Endometrium (tissue), 2 donors: ENCODE measurements around the gene CNNM3.

Source experiments
- FAIRE-seq: peaks from 2 replicates; lab custom pipeline; 2012; peaks lifted over from hg19 to GRCh38; lab: Jason Lieb, UNC
- donor health status: control.
- donor health status: control.

The CNNM3 gene

DNA sequence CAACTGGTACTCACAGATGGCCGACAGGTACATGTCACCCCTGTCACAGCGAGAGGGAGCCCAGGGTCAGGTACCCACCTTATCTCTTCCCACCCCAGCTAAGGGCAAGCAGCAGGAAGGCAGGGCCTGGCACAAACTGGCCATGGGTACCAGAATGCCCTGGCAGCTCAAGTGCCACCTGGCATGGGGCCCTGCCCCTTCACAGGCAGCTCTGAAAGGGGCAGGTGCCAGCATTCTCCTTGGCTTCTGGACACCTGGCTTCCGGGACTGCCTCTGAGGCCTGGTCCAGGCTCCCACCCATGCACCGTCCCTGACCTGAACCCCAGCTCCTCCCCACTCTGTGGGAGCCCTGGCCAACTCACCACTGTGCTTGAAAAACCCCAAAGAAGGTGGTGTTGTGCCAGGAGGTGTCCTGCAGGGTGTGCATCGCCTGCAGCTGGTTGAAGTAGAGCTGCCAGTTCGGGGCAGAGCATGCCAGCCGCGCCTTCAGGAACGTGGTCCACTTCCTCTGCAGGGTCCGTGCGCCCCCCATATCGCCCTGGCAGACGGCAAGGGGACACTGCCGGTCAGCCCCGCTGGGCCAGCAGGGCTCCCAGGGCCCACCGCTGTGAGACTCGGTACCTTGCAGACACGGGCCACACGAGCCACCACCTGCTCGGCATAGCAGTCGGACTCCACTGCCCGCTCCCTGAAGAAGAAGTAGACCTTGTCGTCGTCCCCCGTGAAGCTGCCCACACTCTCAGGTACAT lies 48.4 kb downstream of the CNNM3 start:
- no peak for FAIRE-seq

DNA sequence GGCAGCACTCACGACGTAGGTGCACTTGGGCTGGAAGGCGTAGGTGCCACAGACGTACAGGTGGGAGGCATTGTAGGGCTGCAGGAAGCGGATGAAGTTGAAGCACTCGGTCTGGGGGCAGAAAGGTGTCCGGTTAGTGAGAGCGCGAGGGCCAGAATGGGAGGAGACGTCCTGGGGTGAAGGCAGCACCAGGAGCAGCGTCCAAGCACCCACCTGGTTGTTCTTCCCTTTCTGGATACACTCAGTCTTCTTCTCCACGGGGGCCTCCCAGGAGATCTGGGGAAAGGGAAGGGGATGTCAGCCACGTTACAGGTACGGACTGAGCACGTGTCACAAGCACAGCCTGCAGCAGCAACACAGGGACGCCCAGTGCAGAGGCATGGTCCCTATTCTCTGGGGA lies 49.6 kb downstream of the CNNM3 start:
- no peak for FAIRE-seq

DNA sequence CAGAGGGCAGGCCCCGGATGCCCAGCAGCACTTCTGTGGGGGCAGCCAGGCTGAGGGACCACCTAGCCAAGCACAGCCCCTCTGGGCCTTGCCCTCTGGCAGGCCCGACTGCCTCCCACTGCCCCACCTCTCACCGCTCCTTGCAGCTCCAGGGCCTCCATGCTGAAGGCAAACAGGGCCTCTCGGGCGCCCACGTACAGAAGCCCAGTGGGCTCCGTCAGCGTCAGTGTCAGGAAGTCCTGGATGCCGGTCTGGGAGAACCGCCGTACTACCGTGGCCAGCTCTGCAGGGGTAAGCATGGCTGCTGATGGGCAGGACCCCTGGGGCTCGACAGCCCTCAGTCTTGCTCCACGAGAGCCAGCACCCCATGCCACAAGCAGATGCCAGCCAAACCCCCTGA lies 50.1 kb downstream of the CNNM3 start:
- no peak for FAIRE-seq

DNA sequence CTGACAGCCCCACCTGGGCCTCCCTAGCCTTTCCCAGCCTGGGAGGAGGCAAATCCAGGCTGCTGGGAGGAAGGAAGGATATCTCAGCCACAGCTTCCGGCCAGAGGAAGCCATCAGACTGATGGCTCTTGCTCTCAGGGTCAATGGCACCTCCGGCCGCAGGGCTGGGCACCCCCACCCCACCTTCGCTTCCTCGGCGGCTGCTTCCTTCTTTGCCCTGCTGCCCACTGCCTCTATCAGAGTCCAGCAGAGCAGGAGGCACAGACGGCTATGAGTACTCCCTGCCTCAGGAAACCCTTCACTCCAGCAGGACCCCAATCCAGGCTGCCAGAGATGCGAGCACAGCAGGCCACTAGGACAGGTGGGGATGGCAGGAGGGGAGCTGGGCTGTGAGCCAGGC lies 50.5 kb downstream of the CNNM3 start:
- FAIRE-seq: no peak

DNA sequence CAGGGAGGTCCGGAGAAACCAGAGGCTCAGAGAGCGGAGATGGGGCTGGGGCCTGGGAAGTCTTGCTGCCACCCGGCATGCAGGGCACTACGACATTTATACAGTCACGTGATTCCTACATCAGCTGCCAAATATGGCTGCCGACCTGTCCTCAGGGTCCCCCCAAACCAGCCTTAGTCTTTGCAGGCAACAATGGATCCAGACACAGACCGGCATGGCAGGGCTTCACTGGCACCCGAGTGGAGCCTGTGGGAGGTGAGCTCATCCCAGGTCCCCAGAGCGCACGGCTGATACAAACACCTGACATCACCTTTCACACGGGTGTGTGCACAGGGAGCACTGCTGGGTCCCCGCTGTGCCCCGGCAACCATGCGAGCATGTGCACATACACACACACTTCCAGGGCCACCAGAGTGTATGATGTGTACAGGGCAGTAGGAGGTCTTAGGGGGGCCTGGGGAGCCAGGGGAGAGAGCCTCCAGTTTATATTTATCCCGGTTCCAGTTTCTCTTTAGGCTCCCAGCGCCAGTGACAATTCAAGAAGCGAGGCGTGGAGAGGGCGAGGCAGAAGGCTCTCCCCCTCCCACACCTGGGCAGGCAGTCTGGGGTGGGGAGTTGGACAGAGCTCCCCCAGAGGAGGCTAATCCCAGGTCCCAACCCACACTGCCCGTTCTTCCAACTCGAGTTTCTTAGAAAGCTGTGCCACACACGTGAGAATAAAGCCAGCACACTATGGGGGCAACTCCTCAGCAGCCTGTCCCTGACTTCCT lies 51.1 kb downstream of the CNNM3 start:
- FAIRE-seq: no peak

DNA sequence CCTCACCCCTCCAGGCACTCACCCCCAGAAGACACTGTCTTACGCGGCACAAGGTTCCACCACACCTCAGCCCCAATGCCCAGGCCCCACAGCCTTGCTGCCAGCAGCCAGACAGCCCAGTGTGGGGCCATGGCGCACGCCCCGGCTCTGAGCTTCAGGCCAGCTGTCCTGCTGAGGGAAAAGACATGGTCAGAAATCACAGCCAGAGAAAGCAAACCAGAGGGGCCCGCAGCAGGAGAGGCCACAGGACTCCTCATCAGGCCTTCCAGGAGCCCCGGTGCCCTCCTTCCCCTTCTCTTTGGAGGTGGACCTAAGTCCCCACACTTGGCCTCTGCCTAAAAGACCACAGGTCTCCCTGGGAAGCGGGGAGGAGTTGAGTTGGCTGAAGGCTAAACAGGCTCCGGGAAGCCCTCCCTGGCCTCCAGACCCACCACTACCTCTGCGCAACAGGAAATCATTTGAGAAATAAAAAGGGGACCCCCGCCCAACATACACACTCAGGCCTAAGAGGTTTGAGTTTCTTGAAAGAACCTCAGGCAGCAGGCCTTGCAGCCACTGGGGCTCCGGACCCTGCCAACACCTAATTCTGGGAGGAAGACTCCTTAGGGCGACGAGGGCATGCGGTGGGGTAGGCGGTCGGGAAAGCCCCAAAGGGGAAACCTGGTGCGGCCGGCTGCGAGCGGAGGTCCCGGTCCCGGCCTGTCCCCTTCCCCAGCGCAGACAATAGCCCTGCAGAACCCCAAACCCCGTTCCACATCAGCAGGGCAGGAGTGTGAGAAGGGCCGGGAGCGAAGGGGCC lies 51.9 kb downstream of the CNNM3 start:
- no peak for FAIRE-seq

DNA sequence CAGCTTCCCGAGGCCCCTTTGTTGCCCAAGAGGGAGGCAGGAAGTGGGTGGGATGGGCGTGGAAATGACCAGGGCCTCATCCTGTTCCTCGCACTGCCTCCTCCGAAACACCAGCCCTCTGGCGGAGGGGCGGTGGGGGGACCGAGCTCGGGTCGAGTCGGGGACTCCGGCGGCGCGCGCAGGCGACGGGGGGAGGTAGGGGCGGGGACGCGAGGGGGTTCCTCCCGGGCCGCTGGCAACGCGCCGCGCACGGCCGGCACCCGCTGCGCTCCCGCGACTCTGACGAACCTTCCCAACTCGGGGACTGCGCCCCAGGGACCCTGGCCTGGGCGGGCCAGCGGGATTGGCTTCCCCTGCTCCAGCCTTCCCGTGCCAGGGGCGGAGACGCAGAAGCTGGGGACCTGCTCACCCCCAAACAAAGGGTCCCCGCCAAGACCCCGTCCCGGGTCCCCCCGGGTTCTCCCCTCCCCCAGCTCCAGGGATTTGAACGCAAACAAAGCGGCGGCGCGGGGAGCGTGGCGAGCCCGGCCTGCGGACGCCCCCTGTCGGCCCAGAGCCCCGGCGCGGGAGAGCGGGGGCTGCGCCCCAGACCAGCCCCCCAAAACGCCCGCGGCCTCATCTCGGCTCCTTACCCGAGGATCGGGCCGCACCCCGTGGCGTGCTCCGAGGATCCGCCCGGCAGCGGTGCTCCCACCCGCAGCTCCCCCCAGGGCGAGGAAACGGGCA lies 52.6 kb downstream of the CNNM3 start:
- no peak for FAIRE-seq

DNA sequence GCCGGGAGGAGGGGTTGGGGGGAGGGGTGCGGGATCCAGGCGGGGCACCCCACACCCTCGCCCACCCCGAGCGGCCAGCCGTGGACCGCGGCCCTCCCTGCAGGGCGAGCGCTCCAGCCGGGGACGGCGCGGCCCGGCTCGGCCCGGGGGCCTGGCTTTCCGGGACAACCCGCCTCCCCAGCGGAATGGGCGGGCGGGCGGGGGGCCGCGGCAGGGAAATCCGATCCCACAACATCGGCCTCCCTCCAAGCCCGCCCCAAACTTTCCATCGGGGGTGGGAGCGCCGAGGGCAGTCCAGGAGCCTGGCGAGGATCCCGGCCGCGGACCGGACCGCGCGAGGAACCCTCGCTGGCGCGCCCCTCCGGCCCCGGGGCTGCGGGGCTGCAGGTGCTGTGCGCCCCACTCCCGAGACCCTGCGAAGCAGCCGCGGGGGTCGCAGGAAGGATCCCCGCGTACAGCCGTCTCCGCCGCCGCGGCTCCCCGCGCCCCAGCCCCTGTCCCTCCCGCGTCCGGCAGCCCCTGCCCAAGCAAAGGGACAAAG lies 53.3 kb downstream of the CNNM3 start:
- no peak for FAIRE-seq

DNA sequence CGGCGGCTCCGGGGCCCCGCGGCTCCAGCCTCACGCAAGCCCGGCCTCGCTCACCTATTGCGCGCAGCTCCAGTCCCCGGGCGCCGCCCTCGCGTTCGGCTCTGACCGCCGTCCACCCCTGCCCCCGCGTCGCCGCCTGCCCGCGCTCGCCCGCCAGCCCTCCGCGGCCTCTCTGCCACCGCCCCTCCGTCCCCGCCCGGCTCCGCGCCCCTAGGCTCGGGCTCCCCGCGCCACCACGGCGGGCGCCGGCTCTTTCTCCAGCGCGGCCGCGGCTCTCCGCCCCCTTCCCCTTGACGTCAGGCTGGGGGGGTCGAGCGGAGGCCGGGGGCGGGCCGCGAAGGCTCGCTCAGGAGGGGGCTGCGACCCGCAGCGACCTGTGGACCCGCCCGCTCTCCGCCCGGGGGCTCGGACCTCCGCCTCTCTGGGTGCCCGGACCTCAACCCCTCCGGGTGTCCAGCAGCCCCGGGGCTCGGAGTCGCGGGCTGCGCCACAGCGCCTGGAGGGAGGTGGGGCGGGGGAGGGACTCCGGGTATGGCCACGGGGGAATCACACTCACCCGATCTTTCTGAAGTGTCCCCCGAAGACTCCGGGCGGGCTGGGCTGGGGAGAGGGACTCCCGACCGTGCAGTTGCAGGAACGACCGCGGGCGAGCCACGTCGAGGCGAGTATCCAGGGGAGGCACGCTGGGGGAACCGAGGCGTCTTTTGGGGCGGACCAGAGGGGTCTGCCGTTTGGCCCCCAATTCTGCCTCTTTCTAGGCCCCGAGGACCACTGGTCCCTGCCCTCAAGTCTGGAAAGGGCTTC lies 54.0 kb downstream of the CNNM3 start, which contains the start of gene SEMA4C:
SEMA4C (minus strand) TSS at position 259 of the 804 bp plus-strand sequence. CDS start 2,194 bp downstream, outside the sequence.
- FAIRE-seq: no peak

DNA sequence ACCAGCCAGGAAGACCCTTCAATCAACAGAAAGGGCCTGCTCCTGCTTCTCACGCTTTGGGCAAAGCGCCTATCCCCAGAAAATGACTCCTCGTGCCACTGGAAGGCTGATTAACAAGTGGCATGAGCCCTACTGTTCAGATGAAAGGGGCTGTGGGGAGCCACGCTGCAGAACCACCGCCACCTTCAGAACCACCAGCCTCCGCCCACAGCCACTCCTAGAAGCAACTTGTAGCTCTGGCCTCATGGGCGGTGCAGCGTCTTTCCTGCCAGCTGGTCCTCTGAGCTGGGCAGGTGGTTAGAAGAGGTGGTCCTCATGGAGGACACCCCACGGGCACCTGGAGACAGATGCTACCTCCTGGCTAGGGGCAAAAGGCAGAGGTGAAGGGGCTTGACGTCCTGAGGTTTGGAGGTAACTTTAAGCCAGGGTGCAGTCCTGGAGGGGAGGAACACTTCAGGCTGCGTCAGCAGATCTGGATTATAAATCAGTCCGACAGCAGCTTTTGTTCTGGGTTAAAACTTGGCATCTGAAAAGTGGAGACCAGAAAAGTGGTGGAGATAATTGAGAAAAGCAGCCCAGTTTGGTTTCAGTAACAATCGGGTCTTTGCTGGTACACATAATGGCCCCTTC lies 54.7 kb downstream of the CNNM3 start:
- no peak for FAIRE-seq

DNA sequence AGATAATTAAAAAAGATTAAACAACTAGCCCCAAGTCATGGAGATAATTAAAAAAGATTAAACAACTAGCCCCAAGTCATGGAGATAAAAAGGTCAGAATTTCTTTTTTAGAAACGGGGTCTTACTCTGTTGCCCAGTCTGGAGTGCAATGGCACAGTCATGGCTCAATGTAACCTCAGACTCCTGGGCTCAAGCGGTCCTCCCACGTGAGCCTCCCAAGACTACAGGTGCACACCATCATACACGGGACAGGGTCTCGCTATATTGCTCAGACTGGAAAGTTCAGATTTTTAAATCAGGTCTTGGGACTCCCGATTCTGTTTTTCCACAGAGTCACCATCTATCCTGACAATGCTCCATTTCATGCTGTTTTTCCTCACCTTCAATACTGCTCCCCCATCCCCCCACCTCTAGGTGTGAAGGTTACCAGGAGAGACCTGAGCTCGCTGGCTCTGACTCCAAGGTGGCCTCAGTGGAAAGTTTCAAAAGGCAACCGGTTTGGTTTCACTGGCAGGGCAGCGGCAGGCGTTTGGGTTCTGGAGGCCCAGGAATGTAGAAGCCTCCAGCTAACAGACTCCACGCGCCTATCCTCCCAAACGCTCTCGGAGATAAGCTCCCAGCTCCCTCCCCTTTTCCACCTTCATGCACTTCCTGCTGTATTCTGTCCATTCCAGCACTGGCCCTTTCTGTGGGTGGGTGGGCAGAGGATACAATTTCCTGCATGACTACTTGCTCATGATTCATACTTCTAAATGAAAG lies 56.7 kb downstream of the CNNM3 start:
- FAIRE-seq: no peak

DNA sequence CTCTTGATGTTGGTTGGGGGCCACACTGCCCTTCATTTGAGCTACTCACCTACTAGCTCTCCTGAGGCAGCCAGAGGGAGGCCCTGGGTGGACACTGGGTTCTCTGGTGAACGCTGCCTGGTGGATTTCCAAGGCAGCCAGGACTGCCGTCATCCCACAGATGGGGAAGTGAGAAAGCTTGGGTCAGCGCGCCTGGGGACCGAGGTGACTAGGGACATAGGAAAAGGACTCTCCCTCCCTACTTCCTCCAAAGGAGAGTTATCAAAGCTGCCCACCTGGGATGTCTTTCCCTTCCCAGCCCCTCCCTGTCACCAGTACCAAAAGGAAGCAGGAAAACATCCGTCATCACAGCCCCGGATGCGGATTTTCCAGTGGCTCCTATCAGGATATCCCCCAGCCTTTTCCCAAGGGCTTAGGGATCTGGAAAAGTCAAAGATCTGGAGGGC lies 57.6 kb downstream of the CNNM3 start:
- no peak for FAIRE-seq

DNA sequence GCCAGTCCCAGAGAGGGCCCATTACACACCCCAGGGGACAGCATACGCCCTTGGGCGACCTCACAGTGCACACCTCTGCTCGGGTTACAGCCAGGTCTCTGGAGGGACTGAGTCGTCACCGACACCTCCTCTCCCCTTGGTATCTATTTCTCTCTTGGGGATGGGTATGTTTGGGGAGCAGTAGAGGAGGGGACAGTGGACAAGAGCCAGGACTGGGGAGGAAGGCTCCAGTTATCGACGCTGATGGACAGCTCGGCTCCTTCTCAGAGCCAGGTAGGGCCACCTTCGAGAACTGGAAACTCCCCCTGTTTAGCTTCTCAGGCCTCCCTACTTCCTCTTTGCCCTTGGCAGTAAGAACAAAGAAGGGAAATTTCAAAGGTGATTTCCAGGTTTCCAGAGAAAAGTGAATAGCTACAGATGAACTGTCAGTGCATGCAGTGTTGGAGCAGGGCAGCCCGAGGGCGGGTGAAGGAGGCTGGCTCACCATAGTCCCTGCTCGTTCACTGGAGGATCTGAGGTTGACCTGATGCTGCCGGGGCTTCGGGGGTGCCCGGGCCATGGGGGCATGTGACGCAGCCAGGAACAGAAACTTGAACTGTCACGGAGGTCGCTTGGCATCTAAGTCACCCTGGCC lies 58.2 kb downstream of the CNNM3 start:
- FAIRE-seq: no peak

DNA sequence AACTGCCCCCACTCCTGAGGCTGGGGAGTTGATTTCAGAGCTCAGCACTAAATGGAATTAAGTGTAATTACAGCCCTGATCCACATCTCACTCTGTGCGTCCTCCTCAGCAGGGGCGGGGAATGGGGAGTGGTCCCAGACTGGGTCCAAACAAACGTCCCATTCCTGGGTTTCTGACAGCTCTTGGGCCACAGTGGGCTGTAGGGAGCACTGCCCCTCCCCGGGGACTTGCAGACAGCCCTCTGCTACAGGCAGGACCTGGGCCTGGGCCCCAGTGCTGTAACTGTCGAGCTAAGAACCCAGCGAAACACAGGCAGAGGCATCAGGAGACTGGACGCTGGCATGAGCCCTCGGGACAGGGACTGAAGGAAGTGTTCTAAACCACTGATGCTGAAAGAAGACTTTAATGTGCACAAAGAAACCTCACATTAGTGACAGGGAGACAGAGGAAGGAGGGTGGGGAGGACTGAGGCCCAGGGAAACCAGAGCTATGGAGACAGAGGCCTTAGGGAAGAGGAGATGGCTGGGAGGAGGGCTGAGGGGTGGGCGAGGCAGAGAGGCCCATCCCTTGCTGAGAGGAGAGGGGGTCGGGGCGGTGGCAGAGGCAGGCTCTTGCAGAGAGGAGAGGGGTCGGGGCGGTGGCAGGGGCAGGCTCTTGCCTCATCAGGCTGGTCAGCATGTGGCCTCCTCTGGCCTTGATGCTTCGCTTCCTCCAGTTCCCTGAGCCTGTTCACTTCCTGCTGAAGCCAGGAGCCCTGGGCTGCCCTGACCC lies 59.6 kb downstream of the CNNM3 start:
- no peak for FAIRE-seq

DNA sequence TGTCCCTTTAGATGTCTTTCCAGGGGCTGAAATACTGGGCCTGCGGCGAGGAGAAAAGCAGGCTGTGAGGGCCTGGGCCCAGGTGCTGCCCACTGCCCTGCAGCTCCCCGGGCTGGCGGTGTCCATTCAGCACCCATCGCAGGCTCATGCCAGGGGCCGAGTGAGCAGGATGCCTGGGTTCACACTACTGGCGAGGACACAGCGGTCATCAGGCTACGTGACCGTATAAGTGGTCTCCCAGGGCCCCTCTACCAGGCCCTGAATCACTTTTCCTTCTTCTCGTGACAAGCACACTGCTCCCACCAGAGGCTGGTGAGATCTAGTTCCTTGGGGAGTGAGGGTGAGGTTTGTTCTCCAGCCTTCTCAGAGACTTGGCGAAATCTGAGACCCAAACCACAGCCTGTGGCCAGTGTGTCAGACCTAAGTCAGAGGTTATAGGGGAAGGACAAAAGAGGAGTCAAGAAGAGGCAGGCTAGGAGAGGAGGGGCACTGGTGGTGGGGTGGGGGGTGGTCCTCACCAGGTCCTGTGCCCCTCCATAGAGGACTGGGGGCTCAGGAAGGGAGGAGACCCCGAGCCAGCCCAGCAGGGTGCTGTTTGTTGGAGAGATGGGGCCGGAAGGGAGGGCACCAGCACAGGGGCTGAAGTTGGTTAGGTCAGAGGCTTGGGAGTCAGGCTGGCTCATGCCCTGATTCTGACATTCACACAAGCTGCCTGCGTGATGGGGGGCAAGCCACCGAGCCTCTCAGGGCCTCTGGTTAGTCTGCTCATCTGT lies 60.4 kb downstream of the CNNM3 start:
- FAIRE-seq: no peak

DNA sequence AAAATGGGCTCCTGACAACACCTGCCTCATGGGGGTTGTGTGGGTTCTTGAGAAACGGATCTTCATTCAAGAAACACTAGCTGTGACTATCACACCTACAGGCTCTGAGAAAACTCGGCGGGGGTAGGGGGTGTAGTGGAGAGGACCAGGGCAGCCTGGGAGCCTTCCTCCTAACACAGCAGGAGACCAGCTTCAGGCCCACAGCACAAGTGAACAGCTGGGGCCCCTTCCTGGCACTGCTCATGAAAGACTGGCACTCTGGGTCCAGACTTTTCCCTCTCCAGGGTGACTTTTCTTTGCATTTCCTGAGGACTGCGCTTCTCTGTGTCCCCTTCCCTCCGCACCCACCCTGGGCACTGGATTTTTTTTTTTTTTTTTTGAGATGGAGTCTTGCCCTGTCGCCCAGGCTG lies 61.0 kb downstream of the CNNM3 start:
- no peak for FAIRE-seq

DNA sequence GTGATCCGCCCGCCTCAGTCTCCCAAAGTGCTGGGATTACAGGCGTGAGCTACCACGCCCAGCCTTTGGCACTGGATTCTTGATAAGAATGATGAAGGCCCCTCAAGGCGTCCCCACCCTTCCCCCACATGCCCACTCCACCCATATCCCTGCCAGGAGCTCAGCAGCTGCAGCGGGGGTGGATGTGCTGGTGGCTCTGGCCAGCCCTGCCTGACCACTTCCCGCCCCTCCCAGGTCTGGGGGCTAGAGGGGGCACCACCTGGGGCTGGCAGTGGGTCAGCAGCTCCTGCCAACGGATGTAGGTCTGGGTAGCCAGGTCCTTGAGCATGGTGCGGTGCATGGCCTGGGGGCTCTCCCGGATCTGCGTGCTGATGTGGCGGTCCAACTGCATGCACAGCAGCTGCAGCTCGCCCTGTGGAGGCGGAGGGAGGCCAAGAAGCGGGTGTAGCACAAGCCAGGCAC lies 61.6 kb downstream of the CNNM3 start:
- FAIRE-seq: no peak
